GM10847 (cell line): ENCODE measurements around the gene TYW1B.

Experiments used
- POLR2A ChIP-seq: IDR thresholded peaks from 2 replicates; pipeline ENCODE4 v1.6.1; 2011; ENCODE audit not compliant: insufficient read length; ENCODE audit errors: extremely low read depth

Gene TYW1B, protein sequence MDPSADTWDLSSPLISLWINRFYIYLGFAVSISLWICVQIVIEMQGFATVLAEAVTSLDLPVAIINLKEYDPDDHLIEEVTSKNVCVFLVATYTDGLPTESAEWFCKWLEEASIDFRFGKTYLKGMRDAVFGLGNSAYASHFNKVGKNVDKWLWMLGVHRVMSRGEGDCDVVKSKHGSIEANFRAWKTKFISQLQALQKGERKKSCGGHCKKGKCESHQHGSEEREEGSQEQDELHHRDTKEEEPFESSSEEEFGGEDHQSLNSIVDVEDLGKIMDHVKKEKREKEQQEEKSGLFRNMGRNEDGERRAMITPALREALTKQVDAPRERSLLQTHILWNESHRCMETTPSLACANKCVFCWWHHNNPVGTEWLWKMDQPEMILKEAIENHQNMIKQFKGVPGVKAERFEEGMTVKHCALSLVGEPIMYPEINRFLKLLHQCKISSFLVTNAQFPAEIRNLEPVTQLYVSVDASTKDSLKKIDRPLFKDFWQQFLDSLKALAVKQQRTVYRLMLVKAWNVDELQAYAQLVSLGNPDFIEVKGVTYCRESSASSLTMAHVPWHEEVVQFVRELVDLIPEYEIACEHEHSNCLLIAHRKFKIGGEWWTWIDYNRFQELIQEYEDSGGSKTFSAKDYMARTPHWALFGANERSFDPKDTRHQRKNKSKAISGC

DNA sequence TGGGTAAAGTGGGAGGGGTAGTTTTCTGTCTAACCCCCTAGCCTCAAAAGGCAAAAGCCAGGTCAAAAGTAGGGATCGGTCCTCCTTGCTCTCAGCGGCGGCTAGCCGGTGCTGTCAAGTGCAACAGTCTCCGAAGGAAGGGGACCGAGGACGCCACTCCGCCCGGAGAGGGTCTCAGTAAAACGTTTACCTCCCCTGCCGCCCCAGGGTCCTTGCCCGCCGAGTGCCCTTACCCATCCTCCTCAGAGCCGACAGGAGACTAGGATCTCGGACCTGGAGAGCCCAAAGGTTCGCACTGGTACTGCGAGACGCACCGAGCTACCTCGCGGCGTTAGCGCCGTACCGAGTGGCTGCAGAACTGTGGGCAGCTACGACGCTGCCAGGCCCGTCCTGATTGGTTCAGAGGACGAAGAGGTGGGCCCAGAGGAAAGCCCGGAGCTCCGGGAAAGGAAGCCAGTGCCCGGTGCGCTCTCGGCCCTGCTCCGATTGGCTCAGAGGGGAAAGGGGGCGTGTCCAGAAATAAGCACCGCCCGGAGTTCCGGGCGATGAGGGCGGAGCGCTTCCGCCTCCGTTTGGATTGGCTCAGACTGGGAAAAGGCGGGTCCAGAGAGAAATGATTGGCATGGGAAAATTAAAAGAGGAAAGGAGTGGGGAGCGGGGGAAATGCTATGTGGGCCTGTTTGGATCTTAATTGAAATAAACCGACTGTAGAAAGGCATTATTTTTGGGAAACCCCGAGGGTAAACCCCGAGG is at the start of gene TYW1B:
Gene TYW1B (minus strand): TSS at position 362 of the 753 bp plus-strand sequence. CDS start 125 bp downstream, at position 237.
- peak; percentile 90 for TF ChIP-seq POLR2A

DNA sequence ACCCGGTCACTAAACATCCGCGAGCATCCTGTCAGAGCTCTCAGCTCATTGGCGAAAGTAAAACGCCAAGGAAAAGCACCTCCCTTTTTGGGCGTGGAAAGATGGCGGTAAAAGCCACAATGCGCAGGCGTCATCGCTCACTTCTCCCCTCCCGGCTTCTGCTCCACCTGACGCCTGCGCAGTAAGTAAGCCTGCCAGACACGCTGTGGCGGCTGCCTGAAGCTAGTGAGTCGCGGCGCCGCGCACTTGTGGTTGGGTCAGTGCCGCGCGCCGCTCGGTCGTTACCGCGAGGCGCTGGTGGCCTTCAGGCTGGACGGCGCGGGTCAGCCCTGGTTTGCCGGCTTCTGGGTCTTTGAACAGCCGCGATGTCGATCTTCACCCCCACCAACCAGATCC is 1.3 kb upstream of the TYW1B start:
- TF ChIP-seq POLR2A, result peak; percentile 69

DNA sequence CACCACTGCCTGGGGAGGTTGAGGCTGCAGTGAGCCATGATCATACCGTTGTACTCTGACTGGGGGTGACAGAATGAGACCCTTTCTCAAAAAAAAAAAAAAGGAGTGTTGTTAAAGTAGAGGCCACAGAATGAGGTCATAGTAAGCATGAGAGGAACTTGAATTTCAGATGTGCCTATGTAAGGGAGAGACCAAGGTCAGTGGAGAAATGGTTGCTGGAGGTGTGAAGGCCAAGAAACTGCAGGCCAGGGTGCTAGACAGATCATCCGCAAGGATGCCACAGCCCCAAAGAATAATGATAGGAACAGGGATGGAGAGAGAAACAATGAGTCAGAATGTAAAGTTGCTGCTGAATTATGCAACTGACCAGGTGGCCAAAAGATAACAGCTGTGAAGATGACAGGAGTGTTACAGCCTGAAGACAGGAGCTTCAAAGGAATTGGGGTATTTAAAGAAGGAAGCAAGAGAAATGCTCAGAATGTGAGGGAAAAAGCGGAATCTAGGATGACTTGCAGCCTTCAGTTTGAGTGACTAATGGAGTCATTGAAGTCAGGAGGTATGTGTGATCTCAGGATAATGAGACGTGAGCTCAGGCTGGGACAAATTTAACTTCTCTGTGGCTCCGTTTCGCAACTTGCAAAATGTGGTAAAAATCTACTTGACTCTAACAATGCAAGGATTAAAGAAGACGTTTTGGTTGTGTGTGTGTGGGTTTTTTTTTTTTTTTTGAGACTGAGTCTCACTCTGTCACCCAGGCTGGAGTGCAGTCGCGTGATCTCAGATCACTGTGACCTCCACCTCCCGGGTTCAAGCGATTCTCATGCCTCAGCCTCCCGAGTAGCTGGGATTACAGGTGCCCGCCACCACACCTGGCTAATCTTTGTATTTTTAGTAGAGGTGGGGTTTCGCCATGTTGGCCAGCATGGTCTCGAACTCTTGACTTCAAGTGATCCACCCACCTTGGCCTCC is 22.2 kb downstream of the TYW1B start:
- TF ChIP-seq POLR2A, result no peak

DNA sequence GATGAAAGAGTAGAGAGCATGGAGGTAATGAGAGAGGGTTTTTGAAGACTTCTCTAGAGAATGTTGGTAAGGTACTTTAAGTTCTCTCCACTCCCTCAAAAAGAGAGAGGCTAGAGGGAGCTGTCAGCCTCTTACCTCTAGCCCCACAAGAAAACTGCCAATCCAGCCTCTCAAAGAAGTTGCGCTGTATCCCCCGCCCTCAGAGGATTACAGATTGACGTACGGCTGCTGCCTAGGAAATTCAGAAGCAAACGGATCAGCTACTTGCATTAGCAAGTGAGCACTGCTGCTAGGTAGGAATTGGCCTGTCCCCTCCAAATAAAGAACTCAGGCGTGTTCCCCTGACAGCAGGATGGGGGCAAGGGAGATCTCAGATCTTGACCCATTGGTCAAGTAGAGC is 34.2 kb downstream of the TYW1B start:
- TF ChIP-seq POLR2A, result no peak

DNA sequence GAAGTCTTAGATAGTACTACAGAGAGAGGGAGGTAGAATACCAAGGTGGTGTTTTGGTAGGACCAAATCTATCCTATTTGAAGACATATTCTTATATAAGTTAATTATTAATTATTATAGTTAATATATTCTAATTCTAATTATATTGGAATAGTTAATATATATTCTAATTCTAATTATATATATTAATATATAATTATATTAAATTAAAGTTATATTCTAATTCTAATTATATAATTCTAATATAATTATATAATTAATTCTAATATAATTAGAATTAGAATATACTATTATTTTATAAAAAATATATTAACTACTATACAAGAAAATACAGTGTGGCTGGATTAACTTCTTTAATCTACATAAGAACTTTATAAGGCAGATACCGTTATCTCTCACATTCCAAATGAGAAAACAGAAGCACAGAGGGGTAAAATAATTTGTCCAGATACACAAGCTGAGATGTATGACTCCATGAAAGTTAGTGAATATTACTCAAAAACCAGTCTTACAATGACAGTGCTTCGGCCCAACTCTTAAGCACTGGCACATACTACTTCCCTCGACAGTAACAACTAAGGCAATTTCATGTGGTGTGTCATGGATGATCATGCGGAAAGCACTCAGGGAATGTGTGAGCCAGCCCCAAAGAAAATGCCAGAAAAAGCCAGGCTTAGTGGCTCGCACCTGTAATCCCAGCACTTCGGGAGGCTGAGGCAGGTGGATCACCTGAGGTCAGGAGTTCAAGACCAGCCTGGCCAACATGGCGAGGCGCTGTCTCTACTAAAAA is 42.6 kb downstream of the TYW1B start:
- TF ChIP-seq POLR2A, result no peak

DNA sequence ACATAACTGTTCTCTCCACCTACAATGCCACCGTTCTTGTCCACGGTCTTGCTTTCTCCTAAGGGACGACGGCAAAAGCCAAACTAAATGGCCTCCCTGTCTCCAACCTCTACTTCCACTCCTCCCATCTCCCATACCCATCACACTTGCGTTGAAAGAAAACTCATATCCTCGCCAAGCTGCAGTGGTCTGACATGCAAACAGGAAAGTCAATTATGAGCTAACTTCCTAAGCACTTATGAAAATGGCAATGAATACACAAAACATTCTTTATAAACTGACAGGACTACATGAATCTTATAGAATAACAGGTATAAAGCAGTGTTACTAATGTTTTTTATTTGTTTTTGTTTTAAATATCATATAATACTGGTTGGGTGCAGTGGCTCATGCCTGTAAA is 46.4 kb downstream of the TYW1B start:
- no peak for TF ChIP-seq POLR2A

DNA sequence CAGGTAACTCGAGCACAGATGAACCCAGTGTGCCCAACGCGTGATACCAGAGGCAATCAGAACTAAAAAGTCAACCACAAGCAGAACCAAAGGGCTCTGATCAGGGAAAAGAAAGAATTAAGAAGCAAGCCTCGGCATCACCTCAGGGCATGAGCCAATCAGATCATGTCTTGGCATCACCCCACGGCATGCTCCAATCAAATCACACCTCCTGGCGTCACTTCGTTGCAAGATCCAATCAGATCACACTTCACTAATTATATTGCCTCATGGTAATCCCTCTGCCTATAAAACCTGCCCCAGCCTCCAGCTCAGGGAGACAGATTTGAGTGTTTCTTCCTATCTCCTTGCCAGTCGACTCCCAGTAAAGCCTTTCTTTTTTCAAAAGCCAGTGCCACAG is 46.8 kb downstream of the TYW1B start:
- no peak for TF ChIP-seq POLR2A

DNA sequence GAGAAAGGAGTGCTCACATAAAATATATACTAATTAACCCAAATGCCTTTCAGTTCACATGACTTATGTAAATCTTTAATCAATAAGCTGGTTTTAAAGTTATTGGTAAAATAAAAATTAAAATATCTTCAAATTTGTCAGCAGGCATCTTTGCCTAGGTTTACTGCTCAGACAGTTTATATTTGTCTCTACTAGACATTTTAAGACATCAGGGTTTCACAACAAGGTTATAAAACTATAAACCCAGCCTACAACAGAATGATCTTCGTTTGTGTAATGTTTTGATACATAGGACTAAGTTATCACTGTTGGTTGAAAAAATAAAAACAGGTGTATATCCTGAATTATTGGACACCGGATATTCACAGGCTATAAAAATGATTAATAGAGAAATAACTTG is 67.4 kb downstream of the TYW1B start:
- no peak for TF ChIP-seq POLR2A

DNA sequence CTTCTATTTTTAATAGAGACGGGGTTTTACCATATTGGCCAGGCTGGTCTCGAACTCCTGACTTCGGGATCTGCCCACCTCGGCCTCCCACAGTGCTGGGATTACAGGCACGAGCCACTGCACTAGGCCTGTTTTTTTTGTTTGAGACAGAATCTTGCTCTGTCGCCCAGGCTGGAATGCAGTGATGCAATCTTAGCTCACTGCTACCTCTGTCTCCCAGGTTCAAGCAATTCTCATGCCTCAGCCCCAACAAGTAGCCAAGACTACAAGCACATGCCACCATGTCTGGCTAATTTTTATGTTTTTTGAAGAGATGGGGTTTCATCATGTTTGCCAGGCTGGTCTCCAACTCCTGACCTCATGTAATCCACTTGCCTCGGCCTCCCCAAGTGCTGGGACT is 73.7 kb downstream of the TYW1B start:
- no peak for TF ChIP-seq POLR2A

DNA sequence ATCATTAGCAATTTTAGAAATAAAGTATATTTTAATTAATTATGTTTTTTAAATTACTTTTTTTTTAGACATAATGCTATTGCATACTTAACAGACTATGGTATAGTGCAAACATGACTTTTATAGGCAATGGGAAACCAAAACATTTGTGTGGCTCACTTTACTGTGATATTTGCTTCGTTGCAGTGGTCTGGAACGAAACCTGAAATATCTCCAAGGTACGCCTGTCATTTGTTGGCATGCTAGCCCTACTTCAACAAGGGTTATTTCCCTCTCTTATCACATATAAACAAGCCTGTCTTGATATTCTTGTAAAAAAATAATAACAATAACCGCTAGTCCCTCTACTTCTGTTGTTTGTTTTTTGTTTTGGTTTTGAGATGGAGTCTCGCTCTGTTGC is 74.2 kb downstream of the TYW1B start:
- TF ChIP-seq POLR2A, result no peak

DNA sequence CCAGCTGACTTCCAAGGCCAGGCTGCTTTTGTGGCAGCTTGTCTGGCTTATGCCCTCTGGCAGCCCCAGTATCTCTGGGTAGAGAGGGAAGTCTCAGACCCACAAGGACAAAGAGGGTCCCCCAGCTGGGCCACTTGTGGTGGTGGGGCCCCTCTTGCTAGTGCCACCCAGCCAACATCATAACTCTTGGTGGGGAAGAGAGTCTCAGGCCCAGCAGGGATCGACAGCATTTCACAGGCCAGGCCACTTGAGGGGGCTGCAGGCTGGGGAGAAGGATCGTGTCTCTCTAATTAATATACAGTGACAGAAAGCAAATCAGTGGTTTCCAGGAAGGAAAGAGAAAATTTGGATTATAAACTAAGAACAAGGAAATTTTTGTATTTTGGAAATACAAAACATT is 76.0 kb downstream of the TYW1B start:
- no peak for TF ChIP-seq POLR2A

DNA sequence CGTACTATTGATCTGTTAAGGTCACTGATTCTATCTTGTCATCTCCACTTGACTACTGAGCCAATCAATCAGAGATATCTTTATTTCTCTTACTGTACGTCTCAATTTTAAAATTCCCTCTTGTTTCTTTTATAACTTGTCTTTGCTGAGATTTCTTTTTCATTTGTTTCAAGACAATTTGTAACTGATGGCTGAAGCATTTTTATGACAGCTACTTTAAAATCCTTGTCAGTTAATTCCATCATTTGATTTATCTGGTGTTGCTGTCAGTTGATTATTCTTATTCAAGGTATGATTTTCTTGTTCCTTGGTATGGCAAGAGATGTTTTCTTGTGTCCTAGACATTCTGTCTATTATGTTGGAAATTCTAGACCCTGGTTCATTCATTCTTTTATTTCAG is 76.6 kb downstream of the TYW1B start:
- TF ChIP-seq POLR2A, result no peak

DNA sequence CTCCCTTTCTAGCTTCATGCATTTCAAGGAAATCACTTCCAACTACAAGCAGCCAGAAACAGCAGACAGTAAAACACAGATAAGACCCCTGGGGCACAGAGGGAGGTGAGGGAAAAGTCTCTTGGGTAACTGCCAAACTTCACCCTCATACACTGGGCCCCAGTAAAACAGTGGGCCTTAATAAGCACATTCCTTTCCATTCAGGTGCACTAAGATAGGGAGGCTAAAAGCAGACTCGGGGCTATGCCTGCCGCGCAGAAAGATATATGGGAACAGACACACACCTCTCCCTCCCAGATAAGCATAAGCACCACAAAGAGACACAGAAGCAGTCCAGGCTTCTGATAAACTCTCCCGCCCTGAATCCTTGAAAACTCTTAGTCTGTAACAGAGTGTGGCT is 117.0 kb downstream of the TYW1B start:
- TF ChIP-seq POLR2A, result no peak

DNA sequence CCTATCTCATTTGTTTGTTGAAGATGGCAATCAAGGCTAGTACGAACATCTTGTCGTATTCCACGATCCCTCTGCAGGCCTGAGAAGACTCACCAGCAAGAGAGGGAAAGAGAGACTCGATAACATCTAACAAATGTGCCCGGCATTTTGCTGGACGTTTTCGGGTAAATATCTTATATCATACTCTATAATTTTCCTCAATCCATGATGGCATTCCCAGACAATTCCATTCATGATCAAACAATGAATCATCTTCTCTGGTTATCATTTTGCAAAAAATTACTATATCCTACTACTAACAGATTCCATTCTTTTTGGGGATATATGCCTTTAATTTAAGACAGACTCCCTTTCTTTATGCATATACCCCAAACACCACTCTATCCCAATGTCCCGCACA is 118.1 kb downstream of the TYW1B start:
- TF ChIP-seq POLR2A, result no peak
